ENCODE measurements around the gene RAD1. TPM values are rescaled to one million over a fixed set of nuclear protein-coding genes. Genes with fewer than 3 reads are reported as not detected.

The RAD1 gene
- total and polyA plus RNA-seq, 2 of the 8 experiments (the other 6 are each of a cell fraction or from before 2014, with no cell fraction given) = 15.1 to 37.3 TPM

DNA sequence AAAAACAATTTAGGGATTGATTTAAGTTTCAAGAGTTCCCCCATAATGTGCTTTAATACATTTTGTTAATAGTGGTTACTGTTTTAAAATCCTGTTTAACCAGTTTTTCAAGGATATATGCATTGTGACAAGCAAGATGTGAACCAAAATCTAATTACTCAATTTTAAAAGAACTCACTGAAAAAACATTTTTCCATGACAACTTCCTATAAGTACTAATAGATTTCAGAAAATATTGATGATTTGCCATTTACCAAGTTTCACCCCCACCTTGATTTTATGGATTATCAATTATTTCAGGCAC is 9.1 kb upstream of the RAD1 start:
- Histone ChIP-seq H3K27ac (ENCODE audit: low read depth, low read length) (no peak overlapping the region), H3K27me3 (replicated peaks in 1 of 4; ENCODE audit: control insufficient read depth in 3 of 4, extremely low read depth in 1 of 4, insufficient read depth in 3 of 4, low read length in 3 of 4) (no peaks in the 10 kb centered on the region), H3K4me2 (ENCODE audit: insufficient read depth in 1 of 2, low read depth in 2 of 2, low read length in 2 of 2) (no peak overlapping the region), H2AFZ (ENCODE audit: low read length) (no peak overlapping the region), H4K20me1 (replicated peaks in 1 of 2; ENCODE audit: control insufficient read depth in 1 of 2, insufficient read depth in 2 of 2, low read length in 2 of 2) (peaks cover 0 to 2% of the 10 kb centered on the region in 2 experiments), H4K91ac (replicated peaks; ENCODE audit: insufficient read length, low read length) (no peak overlapping the region), H3K79me2 (ENCODE audit: control insufficient read depth in 1 of 2, insufficient read depth in 2 of 2, low read length in 2 of 2) (peaks cover 0 to 15% of the 10 kb centered on the region in 2 experiments; a peak in 1 of 4 replicates), H2BK20ac (ENCODE audit: low read length) (no peak overlapping the region), H3K18ac (ENCODE audit: extremely low read depth, low read length) (no peak overlapping the region), H2BK15ac (ENCODE audit: low read length) (no peak overlapping the region), H2AK5ac (ENCODE audit: low read depth, low read length) (no peak overlapping the region), H3K56ac (replicated peaks; ENCODE audit: insufficient read length, low read depth, low read length) (no peak overlapping the region), H3K9ac (replicated peaks in 1 of 4; ENCODE audit: extremely low read depth in 1 of 4, low read depth in 3 of 4, low read length in 3 of 4) (no peak overlapping the region), H4K8ac (ENCODE audit: extremely low read depth, insufficient read depth, low read length) (no peak overlapping the region), H3K4me3 (ENCODE audit: extremely low read depth in 1 of 4, insufficient read depth in 2 of 4, low read depth in 3 of 4, low read length in 4 of 4) (no peak overlapping the region), H3K9me3 (ENCODE audit: insufficient read depth in 2 of 2, low read depth in 1 of 2, low read length in 1 of 2) (no peaks in the 10 kb centered on the region), H2BK5ac (ENCODE audit: low read depth, low read length) (no peak overlapping the region), H3K4ac (replicated peaks; ENCODE audit: insufficient read length, low read depth, low read length) (no peak overlapping the region), H3K23me2 (ENCODE audit: low read depth, low read length) (no peaks in the 10 kb centered on the region), H3K79me1 (ENCODE audit: low read depth, low read length) (no peaks in the 10 kb centered on the region), H2BK120ac (replicated peaks; ENCODE audit: low read depth, low read length) (no peak overlapping the region), H3K14ac (ENCODE audit: insufficient read length) (no peak overlapping the region), H4K5ac (ENCODE audit: insufficient read length, low read depth, low read length) (no peak overlapping the region), H2BK12ac (ENCODE audit: low read depth, low read length) (no peak overlapping the region), H3K4me1 (replicated peaks in 1 of 4; ENCODE audit: control insufficient read depth in 3 of 4, insufficient read depth in 4 of 4, low read length in 3 of 4) (no peaks in the 10 kb centered on the region), H3K36me3 (ENCODE audit: control insufficient read depth in 2 of 4, insufficient read depth in 4 of 4, low read length in 3 of 4) (peaks cover 16 to 79% (median 61%) of the 10 kb centered on the region in 4 experiments), H3K23ac (ENCODE audit: insufficient read length) (no peak overlapping the region)
- CTCF ChIA-PET (ENCODE audit: partially characterized antibody) = interaction anchor here (0.8 kb wide), 1 partner anchor 80 kb away, joined by 3 read pairs; no protein-coding TSS in a partner anchor
- POLR2A ChIA-PET (ENCODE audit: partially characterized antibody) = interaction anchor here (1.2 to 4.6 kb wide), 3 partner anchors 9 to 13 kb away, joined by 3 to 21 read pairs (median 3); partner anchors contain the start of genes BRIX1 and RAD1
- no peak for FAIRE-seq
- DNase-seq (ENCODE audit: low read depth in 1 of 2, low spot score in 2 of 2) = no peak
- TF ChIP-seq POLR2AphosphoS5 (IDR thresholded peaks at IDR 0.05; ENCODE audit: low read depth, low read length) = no peak
- no peak for TF ChIP-seq TCF12 (IDR thresholded peaks at IDR 0.05; ENCODE audit: low read depth, low read length)
- no peak for TF ChIP-seq SP1 (IDR thresholded peaks at IDR 0.05; ENCODE audit: low read depth, low read length)
- TF ChIP-seq, protein P1, sequence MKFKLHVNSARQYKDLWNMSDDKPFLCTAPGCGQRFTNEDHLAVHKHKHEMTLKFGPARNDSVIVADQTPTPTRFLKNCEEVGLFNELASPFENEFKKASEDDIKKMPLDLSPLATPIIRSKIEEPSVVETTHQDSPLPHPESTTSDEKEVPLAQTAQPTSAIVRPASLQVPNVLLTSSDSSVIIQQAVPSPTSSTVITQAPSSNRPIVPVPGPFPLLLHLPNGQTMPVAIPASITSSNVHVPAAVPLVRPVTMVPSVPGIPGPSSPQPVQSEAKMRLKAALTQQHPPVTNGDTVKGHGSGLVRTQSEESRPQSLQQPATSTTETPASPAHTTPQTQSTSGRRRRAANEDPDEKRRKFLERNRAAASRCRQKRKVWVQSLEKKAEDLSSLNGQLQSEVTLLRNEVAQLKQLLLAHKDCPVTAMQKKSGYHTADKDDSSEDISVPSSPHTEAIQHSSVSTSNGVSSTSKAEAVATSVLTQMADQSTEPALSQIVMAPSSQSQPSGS (IDR thresholded peaks at IDR 0.05; ENCODE audit: low read length) = no peak
- TF ChIP-seq TBP (IDR thresholded peaks at IDR 0.05; ENCODE audit: low read depth, low read length) = no peak
- no peak for TF ChIP-seq RXRA (IDR thresholded peaks at IDR 0.05; ENCODE audit: insufficient read depth, low read depth, low read length)
- no peak for TF ChIP-seq TEAD4 (IDR thresholded peaks at IDR 0.05; ENCODE audit: low read depth, low read length)
- no peak for TF ChIP-seq RFX5 (IDR thresholded peaks at IDR 0.05; ENCODE audit: borderline replicate concordance, low read depth, low read length)
- TF ChIP-seq TAF1 (IDR thresholded peaks at IDR 0.05; ENCODE audit: low read depth, low read length) = no peak
- no peak for TF ChIP-seq GTF2F1 (IDR thresholded peaks at IDR 0.05; ENCODE audit: borderline replicate concordance, low read depth, low read length)
- TF ChIP-seq TAF7 (optimal IDR thresholded peaks at IDR 0.05; ENCODE audit: borderline replicate concordance, low read depth, low read length) = no peak
- TF ChIP-seq SIX5 (IDR thresholded peaks at IDR 0.05; ENCODE audit: low read depth, low read length) = no peak
- TF ChIP-seq ZNF274 (IDR thresholded peaks at IDR 0.05; ENCODE audit: borderline replicate concordance, extremely low read depth, low read length) = no peak
- no peak for TF ChIP-seq EP300 (IDR thresholded peaks at IDR 0.05; ENCODE audit: borderline replicate concordance in 1 of 2, low read depth in 2 of 2, low read length in 2 of 2)

Measured in H1 (cell line).